Measurements from ENCODE around the gene DERL2.

Gene DERL2

GRCh38 chr17:5500589-5501391, 14.8 kb upstream of the DERL2 start:
- DNase-seq, result peak; percentile 89

- DNase-seq, result no peak
Measured at GRCh38 chr17:5500247-5500588, 14.2 kb upstream of the DERL2 start.

DNA sequence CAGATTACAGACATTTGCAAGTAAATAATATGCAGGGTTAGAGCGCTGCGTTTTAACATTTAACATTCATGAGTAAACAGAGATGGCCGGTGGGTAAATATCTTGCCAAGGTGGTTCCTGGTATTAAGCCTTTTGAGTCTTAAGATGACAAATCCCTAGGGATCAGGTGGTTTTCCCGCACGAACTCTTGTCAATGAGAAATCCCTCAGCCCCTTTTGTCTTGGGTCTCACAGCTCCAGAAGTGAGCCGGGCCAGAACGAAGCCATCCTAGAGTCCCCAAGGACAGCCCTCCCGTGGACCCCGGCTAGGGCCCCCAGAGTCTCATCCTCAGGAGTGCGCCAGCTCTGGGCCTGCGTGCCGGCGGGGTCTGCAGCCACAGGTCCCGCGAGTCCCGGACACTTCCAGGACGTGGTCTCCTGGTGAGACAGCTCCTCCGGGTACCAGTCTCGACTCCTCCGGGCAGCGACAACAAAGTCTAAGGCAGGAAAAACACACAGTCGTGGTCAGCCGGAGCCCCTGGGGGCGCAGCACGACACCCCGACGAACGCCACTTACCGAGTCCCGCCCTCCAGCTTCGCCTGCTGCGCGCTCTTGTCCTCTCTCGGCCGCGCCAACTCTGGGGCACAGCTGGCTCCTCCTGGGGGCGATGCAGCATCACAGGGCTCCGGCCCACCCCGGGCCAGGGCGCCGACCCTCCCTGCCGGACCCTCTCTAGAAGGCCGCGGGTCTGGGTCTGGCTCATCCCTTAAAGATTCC, 13.7 kb upstream of the DERL2 start:
- DNase-seq, result no peak

DNA sequence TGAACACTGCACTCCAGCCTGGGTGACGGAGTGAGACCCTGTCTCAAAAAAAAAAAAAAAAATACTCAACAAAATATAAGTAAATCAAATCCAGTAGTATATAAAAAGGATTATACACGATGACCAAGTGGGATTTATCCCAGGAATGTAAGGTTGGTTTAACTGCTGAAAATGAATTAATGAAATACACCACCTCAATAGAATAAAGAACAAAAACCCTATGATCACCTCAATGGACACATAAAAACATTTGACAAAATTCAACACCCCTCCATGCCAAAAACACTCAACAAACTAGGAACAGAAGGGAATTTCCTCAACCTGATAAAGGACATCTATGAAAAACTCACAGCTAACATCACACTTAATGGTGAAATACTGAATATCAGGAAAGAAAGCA, 7.0 kb upstream of the DERL2 start:
- no peak for DNase-seq

GRCh38 chr17:5488752-5489151, 2.8 kb upstream of the DERL2 start:
- no peak for DNase-seq

- DNase-seq, result peak; percentile 100
Measured at GRCh38 chr17:5486206-5487124, 487 bp upstream of the DERL2 start, which contains the start of gene MIS12. Gene MIS12, plus strand, starts transcription at chr17:5486566. Its CDS starts 2,297 bp downstream, at chr17:5488863.

DNA sequence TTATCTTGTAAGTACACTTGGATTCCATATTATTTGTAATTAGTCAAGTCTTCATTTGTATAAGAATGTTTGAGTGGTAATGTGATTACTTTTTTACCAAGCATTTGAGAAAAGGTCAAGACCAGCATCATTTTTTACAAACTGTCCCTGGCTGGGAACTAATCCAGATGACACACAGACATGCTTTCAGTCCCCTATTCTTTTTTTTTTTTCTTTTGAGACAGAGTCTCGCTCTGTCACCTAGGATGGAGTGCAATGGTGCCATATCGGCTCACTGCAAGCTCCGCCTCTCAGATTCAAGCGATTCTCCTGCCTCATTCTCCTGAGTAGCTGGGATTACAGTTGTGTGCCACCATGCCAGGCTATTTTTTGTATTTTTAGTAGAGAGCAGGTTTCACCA, 4.5 kb downstream of the DERL2 start:
- no peak for DNase-seq

DNA sequence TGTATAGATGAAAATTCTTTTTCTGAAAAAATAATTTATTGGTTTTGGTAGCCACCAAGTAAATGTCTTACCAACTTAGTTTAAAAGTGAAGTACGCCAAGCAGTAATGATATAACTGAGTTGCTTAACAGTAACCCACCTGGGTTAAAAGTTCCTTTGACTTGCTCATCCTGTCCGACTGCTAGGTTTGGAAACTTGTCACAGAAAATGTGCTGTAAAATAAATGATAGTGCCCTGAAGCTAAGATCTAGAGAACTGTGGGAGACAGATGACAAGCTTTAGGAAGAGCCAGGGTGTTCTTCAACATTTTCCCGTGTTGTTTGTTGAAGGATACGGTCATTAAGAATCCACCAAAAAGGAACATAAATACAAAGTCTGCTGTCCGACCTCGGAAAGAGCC, 5.0 kb downstream of the DERL2 start:
- no peak for DNase-seq

- no peak for DNase-seq
Measured at GRCh38 chr17:5478992-5479391, 7.0 kb downstream of the DERL2 start.

DNA sequence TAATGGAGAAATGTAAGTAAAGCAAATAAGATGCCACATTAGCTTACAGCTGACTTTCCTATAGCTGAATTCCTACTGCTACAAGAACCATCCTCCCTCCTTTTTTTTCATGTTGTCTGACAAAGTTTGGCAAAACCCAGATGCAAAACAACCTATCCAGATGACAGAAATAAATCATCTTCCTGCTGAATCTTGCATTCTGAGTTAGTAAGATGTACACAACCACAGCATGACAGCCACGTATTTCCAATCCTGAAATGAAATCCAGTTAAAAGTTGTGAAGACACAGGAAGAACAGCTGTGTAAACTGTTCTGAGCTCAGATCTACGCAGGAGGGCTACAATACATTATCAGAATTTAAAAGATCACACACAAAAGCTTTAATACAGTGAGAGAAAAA, 12.1 kb downstream of the DERL2 start:
- no peak for DNase-seq

- DNase-seq, result no peak
Measured at GRCh38 chr17:5472511-5472910, 13.5 kb downstream of the DERL2 start.

DNA sequence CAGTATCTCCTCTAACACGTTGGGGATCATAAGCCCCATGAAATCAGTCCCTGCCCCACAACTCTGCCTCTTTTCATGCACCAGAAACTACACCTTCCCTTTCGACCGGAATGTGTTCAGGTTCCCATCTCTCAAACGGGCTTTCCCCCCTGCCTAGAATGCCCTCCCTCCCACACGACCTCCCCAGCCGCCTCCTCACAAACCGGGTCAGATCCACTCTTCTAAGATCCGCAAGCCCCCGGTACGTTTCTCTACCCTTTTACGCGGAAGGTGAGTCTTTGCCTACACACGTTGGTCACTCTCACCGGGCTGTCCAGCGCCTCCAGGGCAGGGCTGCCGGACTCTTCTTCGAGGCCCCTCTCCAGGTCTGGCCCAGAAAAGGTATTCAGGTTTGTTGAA, 17.9 kb downstream of the DERL2 start:
- no peak for DNase-seq

GRCh38 chr17:5467416-5467815, 18.6 kb downstream of the DERL2 start:
- no peak for DNase-seq

- no peak for DNase-seq
Measured at GRCh38 chr17:5466295-5466694, 19.7 kb downstream of the DERL2 start.

GRCh38 chr17:5464717-5465507, 21.1 kb downstream of the DERL2 start:
- DNase-seq, result no peak

GRCh38 chr17:5446786-5447185, 39.2 kb downstream of the DERL2 start:
- no peak for DNase-seq

- no peak for DNase-seq
Measured at GRCh38 chr17:5444209-5444608, 41.8 kb downstream of the DERL2 start.

DNA sequence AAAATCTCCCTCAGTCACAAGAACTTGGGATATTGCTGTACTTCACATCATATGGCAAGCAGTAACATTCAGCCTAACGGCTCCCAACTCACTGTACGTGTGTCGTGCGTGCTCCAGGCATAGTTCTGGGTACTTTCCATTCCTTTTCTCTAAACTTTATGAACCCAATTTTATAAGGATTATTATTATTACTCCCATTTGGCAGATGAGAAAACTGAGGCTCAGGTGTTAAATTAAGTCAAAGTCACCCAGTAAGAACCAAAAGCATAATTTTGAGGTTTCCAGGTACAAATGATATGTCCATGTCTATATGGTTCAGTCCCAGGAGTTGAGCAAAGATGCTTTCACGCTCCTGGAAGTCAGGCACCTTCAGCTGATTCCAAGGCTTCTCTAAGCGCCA, 42.2 kb downstream of the DERL2 start:
- DNase-seq, result no peak

DNA sequence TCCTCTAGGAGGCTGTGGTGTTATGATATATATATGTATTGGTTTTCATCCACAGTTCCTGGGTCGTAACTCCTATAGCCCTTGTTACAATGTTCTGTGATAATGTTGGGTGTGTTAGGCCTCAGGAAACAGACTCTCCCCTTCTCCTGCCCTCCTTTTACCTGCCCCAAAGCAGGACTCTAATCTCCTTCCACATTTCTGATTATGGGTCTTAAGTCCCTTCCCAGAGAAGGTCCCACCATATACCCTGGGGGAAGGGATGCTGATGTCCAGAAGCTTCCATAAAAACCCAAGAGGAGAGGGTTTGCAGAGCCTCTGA, 46.6 kb downstream of the DERL2 start:
- DNase-seq, result no peak

DNA sequence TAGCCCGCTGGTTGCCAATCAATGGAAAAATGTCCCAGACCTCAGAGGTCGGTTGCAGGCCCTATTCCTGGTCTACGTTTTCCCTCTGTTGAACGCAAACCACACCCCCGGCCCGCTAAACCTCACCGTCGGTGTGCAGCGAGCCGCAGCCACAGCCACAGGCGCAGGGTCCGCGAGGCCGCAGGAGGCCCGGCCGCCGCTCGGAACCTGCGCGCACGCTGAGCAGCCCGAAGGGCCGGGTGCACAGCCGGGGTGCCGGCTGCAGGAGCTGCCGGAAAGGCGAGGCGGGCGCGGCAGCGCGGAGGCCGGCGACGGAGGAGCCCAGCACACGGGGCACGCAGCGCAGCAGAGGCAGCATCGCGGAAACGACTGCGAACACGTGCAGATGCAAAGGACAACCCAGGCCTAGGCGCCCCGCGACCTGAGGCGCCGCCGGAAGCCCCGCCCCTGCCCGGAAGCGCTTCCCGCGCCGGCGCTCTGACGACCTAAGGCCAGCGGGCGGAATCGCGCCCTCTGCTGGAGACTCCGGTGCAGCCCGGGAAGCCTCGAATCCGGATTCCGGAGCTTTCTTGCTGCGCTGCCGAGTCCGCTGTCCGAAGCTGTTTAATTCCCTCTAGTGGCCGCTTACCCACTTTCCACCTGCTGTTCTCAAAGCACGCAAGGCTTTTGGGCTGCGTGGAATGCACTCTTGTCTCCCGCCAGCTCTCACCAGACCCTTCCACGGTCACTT, 47.1 kb downstream of the DERL2 start, which contains the start of gene C1QBP:
TSS of gene C1QBP (minus strand) at position 440 of the 730 bp plus-strand sequence. CDS start at position 358, 82 bp downstream.
- peak; percentile 88 for DNase-seq

GRCh38 chr17:5437721-5438317, 48.2 kb downstream of the DERL2 start:
- peak; percentile 24 for DNase-seq

Measured in fibroblast of skin of right quadriceps (primary cell).